GM12873 (cell line): Measurements from ENCODE around the gene NFKB2.

Experiments
- CTCF ChIP-seq: IDR thresholded peaks from 2 replicates; pipeline ENCODE4 v1.5.1; 2012; ENCODE audit warnings: low read depth, mild to moderate bottlenecking, moderate library complexity, low read length, control low read depth; ENCODE audit not compliant: insufficient read depth; ENCODE audit errors: missing control alignments

Gene NFKB2

GRCh38 chr10:102409604-102410428 lies 14.3 kb downstream of the NFKB2 start:
- TF ChIP-seq CTCF = no peak

GRCh38 chr10:102410429-102411073 lies 15.0 kb downstream of the NFKB2 start:
- no peak for TF ChIP-seq CTCF

GRCh38 chr10:102411341-102412255 lies 16.1 kb downstream of the NFKB2 start:
- TF ChIP-seq CTCF = no peak

- TF ChIP-seq CTCF = no peak
Measured at GRCh38 chr10:102412293-102412692, 16.8 kb downstream of the NFKB2 start.

- TF ChIP-seq CTCF = no peak
Measured at GRCh38 chr10:102413053-102413705, 17.7 kb downstream of the NFKB2 start.

GRCh38 chr10:102413806-102414561 lies 18.5 kb downstream of the NFKB2 start:
- TF ChIP-seq CTCF = no peak
